ENCODE results near the gene MYCL. TPM values are rescaled to one million over a fixed set of nuclear protein-coding genes. Genes with fewer than 3 reads are reported as not detected.

Gene MYCL
- total and polyA plus RNA-seq, 2 of the 13 experiments (the other 11 are each of a cell fraction or from before 2014, with no cell fraction given) = 0.31 to 1.7 TPM

- TF ChIP-seq ERF (CRISPR knock-in tag; IDR thresholded peaks at IDR 0.05) (no peak), RXRB (CRISPR knock-in tag; IDR thresholded peaks at IDR 0.05; ENCODE audit: borderline replicate concordance) (0 out of 2 replicates have a peak, but pooled peaks have one; percentile 18), PLRG1 (conservative IDR thresholded peaks at IDR 0.05) (no peak), FOXK1 (CRISPR knock-in tag; IDR thresholded peaks at IDR 0.05; ENCODE audit: borderline replicate concordance, low read depth) (no peak), PCBP2 (optimal IDR thresholded peaks at IDR 0.05; ENCODE audit: low read depth, low read length, poor library complexity, severe bottlenecking) (no peak), TCF7 (IDR thresholded peaks at IDR 0.05; ENCODE audit: low read depth) (no peak), TRIM22 (IDR thresholded peaks at IDR 0.05) (no peak), ZNF292 (CRISPR knock-in tag; IDR thresholded peaks at IDR 0.05; ENCODE audit: borderline replicate concordance, low read depth) (no peak), ZNF557 (CRISPR knock-in tag; IDR thresholded peaks at IDR 0.05) (no peak), SALL2 (CRISPR knock-in tag; IDR thresholded peaks at IDR 0.05) (no peak), SMAD1 (CRISPR knock-in tag; IDR thresholded peaks at IDR 0.05; ENCODE audit: borderline replicate concordance, low read depth) (no peak), REL (CRISPR knock-in tag; conservative IDR thresholded peaks at IDR 0.05) (no peak), ZNF639 (CRISPR knock-in tag; conservative IDR thresholded peaks at IDR 0.05) (no peak), ZNF280D (CRISPR knock-in tag; IDR thresholded peaks at IDR 0.05) (no peak), ASH2L (IDR thresholded peaks at IDR 0.05; ENCODE audit: insufficient read length, low read depth, low read length) (no peak), ZNF574 (CRISPR knock-in tag; IDR thresholded peaks at IDR 0.05) (no peak), SAFB2 (CRISPR knock-in tag; IDR thresholded peaks at IDR 0.05; ENCODE audit: borderline replicate concordance, low read depth) (no peak), ZNF770 (CRISPR knock-in tag; IDR thresholded peaks at IDR 0.05) (no peak), FOXP1 (IDR thresholded peaks at IDR 0.05) (no peak), FOXP1 (CRISPR knock-in tag; IDR thresholded peaks at IDR 0.05) (peak; percentile 47; the same call in 1 of the 2 replicates)
Observed at GRCh38 chr1:39915499-39916129, 13.9 kb upstream of the MYCL start (continued).
